ENCODE measurements around the gene RAG1. TPM values are rescaled to one million over a fixed set of nuclear protein-coding genes. Genes with fewer than 3 reads are reported as not detected.
A peak's percentile ranks its signal among the peaks of the same experiment; 100 is the strongest.

RAG1 gene
- total and polyA plus RNA-seq, 2 donors from 2014 or later: 1.4 to 1.9 TPM

DNA sequence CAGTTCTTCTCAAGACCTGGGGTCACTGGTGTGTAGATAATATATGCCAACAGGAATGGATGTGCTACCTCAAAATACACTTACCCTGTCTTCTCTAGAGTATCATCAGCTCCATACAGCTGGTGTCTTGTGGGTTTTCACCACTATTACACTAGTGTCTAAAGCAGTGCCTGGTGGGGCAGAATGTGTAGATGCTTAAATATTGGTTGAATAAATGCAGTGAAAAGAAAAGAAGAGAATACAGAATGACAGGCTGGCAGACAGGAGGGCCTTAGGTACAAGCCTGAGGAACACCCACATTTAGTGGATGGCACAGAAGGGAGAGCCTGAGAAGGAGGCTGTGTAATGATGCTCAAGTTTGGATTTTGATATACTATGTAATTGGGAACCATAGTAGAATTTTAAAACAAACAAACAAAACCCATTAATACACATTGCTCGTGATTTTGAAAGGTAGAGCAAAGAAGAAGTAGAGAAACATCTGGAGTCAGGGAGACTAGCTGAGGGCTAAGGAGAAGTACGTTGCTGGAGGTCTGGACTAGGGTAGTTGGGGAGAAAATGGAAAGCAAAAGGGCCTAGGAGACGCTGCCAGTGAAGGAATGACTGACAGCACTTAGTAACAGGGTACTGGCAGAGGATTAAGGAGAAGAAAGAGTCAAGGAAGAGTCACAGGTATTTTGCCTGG lies 50.7 kb downstream of the RAG1 start:
- H3K36me3 ChIP-seq (ENCODE audit: control insufficient read depth in 2 of 3, insufficient read depth in 3 of 3, low read length in 3 of 3): no peaks in the 10 kb centered on the region
- no peaks in the 10 kb centered on the region for H3K27me3 ChIP-seq (ENCODE audit: control insufficient read depth, insufficient read depth, low read length)
- intact Hi-C loops (cut with DNase I): no loop called here
- FAIRE-seq (no peak), DNase-seq (no peak)
- H3K4me3 ChIP-seq (ENCODE audit: low read length in 3 of 3): no peak overlapping the region
- H3K27ac ChIP-seq (ENCODE audit: low read depth in 2 of 2, low read length in 2 of 2): no peak overlapping the region
- H3K9me3 ChIP-seq (ENCODE audit: control insufficient read depth in 2 of 3, insufficient read depth in 1 of 3, low read length in 3 of 3): no peaks in the 10 kb centered on the region
- peaks cover 0 to 4% (median 2%) of the 10 kb centered on the region in 3 donors for H3K4me1 ChIP-seq (ENCODE audit: control insufficient read depth in 2 of 3, insufficient read depth in 2 of 3, low read depth in 1 of 3, low read length in 3 of 3)
- TF ChIP-seq, protein P1, sequence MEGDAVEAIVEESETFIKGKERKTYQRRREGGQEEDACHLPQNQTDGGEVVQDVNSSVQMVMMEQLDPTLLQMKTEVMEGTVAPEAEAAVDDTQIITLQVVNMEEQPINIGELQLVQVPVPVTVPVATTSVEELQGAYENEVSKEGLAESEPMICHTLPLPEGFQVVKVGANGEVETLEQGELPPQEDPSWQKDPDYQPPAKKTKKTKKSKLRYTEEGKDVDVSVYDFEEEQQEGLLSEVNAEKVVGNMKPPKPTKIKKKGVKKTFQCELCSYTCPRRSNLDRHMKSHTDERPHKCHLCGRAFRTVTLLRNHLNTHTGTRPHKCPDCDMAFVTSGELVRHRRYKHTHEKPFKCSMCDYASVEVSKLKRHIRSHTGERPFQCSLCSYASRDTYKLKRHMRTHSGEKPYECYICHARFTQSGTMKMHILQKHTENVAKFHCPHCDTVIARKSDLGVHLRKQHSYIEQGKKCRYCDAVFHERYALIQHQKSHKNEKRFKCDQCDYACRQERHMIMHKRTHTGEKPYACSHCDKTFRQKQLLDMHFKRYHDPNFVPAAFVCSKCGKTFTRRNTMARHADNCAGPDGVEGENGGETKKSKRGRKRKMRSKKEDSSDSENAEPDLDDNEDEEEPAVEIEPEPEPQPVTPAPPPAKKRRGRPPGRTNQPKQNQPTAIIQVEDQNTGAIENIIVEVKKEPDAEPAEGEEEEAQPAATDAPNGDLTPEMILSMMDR (IDR thresholded peaks at IDR 0.05; ENCODE audit: borderline replicate concordance, extremely low read depth, insufficient read depth): no peak
- H3K9ac ChIP-seq (ENCODE audit: low read length in 3 of 3): no peak overlapping the region

DNA sequence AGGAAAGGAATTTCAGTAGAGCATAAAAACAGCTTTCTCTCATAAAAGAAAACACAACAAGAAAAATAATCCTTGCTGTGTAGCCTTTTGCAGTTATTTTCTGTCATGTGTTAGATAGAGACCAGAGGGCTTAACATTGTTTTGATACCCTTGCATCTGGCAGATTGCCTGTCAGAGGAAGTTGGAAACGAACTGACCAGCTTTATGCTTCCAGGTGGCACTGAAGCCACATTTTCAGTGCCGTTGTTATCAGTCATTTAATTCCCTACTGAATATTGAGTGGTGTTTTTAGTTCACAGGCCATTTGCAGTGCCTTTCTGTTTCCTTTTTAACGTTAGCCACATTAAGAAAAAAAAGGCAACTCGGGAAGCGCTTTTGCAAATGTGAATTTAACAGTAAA lies 51.7 kb downstream of the RAG1 start:
- Histone ChIP-seq H3K4me1 (ENCODE audit: control insufficient read depth in 2 of 3, insufficient read depth in 2 of 3, low read depth in 1 of 3, low read length in 3 of 3) (peaks cover 0 to 4% (median 2%) of the 10 kb centered on the region in 3 donors), H3K4me3 (ENCODE audit: low read length in 3 of 3) (peak overlapping the region in 1 of 3 donors; percentile 5), H3K27ac (ENCODE audit: low read depth in 2 of 2, low read length in 2 of 2) (no peak overlapping the region), H3K36me3 (ENCODE audit: control insufficient read depth in 2 of 3, insufficient read depth in 3 of 3, low read length in 3 of 3) (no peaks in the 10 kb centered on the region), H3K27me3 (ENCODE audit: control insufficient read depth, insufficient read depth, low read length) (no peaks in the 10 kb centered on the region), H3K9ac (ENCODE audit: low read length in 3 of 3) (no peak overlapping the region), H3K9me3 (ENCODE audit: control insufficient read depth in 2 of 3, insufficient read depth in 1 of 3, low read length in 3 of 3) (no peaks in the 10 kb centered on the region)
- DNase-seq (peak in 3 of 5 donors; percentile 13 to 78 (median 60)), FAIRE-seq (no peak)
- TF ChIP-seq, protein P1 (IDR thresholded peaks at IDR 0.05; ENCODE audit: borderline replicate concordance, extremely low read depth, insufficient read depth): no peak
- intact Hi-C loops (cut with DNase I): no loop called here

DNA sequence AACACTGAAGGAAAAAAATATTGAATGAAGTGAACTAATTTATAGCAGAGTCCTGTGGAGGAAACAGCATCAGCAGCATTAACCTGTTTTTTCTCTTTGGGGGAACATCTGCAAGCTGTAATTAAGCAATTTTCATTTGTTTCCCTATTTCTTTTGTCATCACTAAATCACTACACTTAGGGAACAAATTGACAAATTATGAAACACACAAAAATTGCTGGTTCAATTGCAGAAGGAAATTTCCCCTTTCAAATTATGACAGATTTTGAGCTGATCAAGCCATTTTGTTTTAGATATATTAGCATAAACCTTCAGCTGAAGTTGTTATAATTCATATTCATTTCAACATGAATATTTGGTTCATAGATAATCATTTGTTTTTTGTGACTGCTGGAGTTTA lies 52.4 kb downstream of the RAG1 start:
- DNase-seq: no peak
- Histone ChIP-seq H3K4me1 (ENCODE audit: control insufficient read depth in 2 of 3, insufficient read depth in 2 of 3, low read depth in 1 of 3, low read length in 3 of 3) (peaks cover 0 to 4% (median 2%) of the 10 kb centered on the region in 3 donors), H3K27ac (ENCODE audit: low read depth in 2 of 2, low read length in 2 of 2) (no peak overlapping the region)

More for the DNA sequence above, 52.4 kb downstream of the RAG1 start:
- FAIRE-seq: no peak
- TF ChIP-seq, protein P1 (IDR thresholded peaks at IDR 0.05; ENCODE audit: borderline replicate concordance, extremely low read depth, insufficient read depth): no peak
- Histone ChIP-seq H3K4me3 (ENCODE audit: low read length in 3 of 3) (no peak overlapping the region), H3K27me3 (ENCODE audit: control insufficient read depth, insufficient read depth, low read length) (no peaks in the 10 kb centered on the region), H3K9me3 (ENCODE audit: control insufficient read depth in 2 of 3, insufficient read depth in 1 of 3, low read length in 3 of 3) (no peaks in the 10 kb centered on the region), H3K36me3 (ENCODE audit: control insufficient read depth in 2 of 3, insufficient read depth in 3 of 3, low read length in 3 of 3) (no peaks in the 10 kb centered on the region), H3K9ac (ENCODE audit: low read length in 3 of 3) (no peak overlapping the region)
- intact Hi-C loops (cut with DNase I): no loop called here
